Activated effector memory CD4-positive, alpha-beta T cell treated with Interleukin-2 at 50 U/mL for 16 hours (primary cell): ENCODE results near the gene MSANTD2.
A peak's percentile ranks its signal among the peaks of the same experiment; 100 is the strongest.

Source experiments
- DNase-seq: peaks from one replicate; pipeline ENCODE4 v3.0.0-alpha.2; 2020

Gene MSANTD2

DNA sequence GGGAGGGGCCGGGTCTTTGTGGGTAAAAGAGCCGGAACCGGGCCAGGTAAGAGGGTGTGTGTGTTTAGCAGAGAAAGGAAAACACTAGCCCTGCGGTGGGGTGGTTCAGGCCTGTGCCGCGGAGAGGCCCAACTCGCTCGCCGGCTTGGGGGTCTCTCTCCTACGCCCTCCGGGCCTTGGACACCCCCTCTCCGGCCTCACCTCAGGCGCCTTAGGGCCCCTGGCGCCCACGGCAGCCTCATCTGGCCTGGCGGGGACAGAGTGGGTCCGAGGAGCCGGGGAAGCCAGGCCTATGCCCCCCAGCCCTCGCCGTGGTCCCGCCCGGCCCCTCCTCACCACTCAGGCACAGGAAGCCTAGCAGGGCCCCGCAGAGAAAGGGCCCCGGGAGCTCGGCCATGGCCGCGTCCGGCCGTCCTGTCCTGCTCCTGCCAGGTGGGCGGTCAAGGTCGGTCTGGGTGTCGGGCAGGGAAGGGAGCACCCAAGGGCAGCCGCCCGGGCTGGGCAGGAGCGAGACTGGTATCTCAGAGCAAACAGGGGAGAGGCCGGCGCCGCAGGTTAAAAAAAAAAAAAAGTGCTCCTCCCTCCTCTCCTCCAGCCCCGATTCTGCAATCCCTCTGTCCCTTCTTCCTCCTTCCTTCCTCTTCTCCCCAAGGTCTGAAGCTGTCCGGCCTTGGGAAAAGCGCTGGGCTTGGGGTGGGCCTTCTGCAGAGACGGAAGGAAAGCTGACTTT is 48.3 kb downstream of the MSANTD2 start, which contains the start of gene VSIG2:
Gene VSIG2 (minus strand): TSS at position 515 of the 730 bp plus-strand sequence. CDS start 118 bp downstream, at position 397.
- DNase-seq: no peak

- DNase-seq: no peak
These were observed 48.8 kb downstream of the MSANTD2 start for GRCh38 chr11:124751391-124751740.

DNA sequence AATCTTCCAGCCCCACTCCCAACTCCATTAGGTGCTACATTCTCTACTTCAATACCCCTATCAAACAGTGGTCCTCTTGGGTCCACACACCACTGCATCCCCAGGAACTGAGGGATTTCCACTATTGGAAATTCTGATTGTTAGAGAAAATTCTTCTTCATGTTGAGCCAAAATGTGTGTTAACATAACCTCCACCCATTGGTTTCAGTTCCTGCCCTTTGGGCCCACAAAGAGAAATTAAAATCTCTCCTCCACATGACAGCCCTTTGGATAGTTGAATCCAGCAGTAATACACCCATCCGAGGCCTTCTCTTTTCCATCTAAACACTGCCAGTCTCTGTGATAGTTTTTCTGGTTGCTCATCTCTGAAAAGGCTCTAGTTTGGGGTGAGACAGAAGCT is 50.3 kb downstream of the MSANTD2 start:
- DNase-seq: no peak

GRCh38 chr11:124748481-124749343 is 51.5 kb downstream of the MSANTD2 start:
- no peak for DNase-seq

DNA sequence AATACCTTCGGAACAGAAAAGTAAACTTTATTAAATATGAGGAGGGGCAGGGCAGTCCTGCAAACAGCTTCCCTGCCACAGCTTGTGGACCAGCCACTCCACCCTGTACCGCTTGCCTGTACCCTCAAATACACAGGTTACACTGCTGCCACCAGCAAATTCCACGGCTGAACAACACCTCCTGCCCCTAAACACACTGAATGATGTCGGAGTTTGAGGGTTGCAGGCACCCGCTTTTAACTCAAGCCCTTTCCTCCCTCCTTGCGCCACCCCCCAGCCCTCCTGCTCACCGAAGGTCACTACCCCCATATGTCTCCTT is 52.1 kb downstream of the MSANTD2 start:
- no peak for DNase-seq

GRCh38 chr11:124747406-124748099 is 52.7 kb downstream of the MSANTD2 start:
- no peak for DNase-seq

- peak; percentile 77 for DNase-seq
These were observed 53.5 kb downstream of the MSANTD2 start for GRCh38 chr11:124746621-124747243.

GRCh38 chr11:124745835-124746620 is 54.2 kb downstream of the MSANTD2 start:
- peak; percentile 18 for DNase-seq

GRCh38 chr11:124745270-124745834 is 54.9 kb downstream of the MSANTD2 start:
- DNase-seq: no peak

DNA sequence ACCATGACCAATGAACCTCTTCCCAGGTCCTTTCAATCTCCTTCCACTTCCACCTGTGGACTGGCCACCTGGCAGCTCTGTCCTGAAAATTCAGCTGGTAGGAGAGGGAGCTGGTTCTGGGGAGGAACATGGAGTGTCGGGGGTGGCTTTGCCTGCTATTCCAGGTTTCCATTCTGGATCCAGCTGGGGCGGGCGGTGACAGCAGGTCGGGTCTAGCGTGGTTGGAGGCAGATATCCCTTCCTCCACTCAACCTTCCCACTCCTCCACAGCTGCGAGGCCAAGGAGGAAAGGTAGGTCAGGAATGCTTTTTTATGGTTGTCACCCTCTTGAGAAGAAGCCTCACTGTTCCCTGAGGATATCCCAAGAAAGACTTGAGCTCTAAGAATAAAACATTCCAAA is 57.2 kb downstream of the MSANTD2 start:
- DNase-seq: no peak

DNA sequence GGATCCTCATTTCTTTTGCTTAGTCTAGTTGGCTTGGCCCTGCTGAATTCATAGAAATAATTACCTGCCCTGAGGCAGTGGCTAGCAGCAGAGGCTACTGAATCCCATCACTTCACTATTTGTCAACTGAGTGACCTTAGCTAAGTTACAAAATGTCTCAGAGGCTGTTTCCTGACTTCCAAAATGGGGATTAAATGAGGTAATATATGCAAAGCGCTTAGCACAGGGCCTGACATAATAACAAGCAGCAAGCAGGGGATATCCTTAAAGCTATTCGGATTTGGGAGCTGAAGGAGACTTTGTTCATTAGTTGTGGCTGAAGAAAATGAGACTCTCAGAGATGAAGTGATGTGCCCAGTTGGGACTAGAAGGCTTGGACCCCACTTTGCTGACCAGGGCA is 57.7 kb downstream of the MSANTD2 start:
- no peak for DNase-seq

- peak; percentile 29 for DNase-seq
These were observed 59.8 kb downstream of the MSANTD2 start for GRCh38 chr11:124740277-124740882.

GRCh38 chr11:124739479-124740276 is 60.5 kb downstream of the MSANTD2 start, which contains the start of gene NRGN:
Gene NRGN (plus strand): TSS chr11:124739942. CDS start chr11:124740085, 143 bp downstream.
- peak; percentile 74 for DNase-seq

- DNase-seq: no peak
These were observed 61.3 kb downstream of the MSANTD2 start for GRCh38 chr11:124738713-124739478.

- no peak for DNase-seq
These were observed 62.4 kb downstream of the MSANTD2 start for GRCh38 chr11:124737638-124738305.

GRCh38 chr11:124736736-124737135 is 63.5 kb downstream of the MSANTD2 start:
- no peak for DNase-seq

DNA sequence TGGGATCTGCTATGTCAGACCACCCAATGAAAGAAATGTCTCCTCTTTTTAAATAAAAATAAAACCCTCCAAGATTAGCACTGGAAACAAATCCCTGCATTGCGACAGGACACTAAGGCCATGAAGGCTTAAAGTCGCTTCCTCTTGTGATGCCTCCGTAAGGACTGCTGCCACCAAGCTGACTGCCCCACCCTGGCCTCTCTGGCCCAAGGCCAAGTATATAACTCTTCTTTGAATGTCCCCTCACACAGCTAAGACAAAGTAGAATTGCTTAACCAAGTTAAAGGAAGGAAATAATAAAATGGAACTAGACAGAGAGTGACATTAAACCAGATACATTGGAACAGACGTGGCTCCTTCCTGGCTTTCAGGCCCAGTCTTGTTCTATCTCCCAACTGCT is 68.0 kb downstream of the MSANTD2 start:
- no peak for DNase-seq

DNA sequence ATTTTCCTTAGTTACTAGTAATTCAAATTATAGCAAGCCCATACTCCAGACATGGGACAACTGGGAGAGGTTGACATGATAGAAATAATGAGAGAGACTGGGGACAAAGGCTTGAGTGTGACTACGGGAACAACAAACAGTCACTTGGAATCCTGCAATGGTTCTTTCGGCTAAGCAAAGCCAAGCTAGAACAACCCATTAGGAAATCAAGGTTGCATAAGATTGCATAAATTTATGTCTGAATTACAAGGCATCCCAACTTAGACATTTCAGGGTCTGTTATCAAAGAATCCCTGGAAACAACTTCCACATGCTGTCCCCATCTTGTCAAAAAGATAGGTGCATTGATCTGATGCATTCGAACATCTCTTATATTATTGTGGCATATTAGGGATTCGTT is 70.6 kb downstream of the MSANTD2 start:
- DNase-seq: no peak

GRCh38 chr11:124728134-124728533 is 72.1 kb downstream of the MSANTD2 start:
- no peak for DNase-seq
